Karpas-422 (cell line): Measurements from ENCODE around the gene NT5DC1. TPM values are rescaled to one million over a fixed set of nuclear protein-coding genes. Genes with fewer than 3 reads are reported as not detected.
"Not testable (repeated sequence)": the region's sequence is repeated elsewhere in the genome, so short reads cannot be mapped to it uniquely, and the experiment has no call there.

Experiments
- DNase-seq: peaks from one replicate; pipeline ENCODE4 v3.0.0-alpha.2; 2015
- H2AFZ ChIP-seq: fragments of 200-600 bp; sonication (generic); 2 replicates; pipeline ENCODE4 v1.6.1; 2014; ENCODE audit warnings: antibody characterized with exemption, low read length, mixed read lengths
- H3K27ac ChIP-seq: fragments of 200-600 bp; sonication (generic); 2 replicates; pipeline ENCODE4 v1.5.1; 2014; ENCODE audit warnings: mild to moderate bottlenecking, low read length, moderate library complexity
- H3K27me3 ChIP-seq: fragments of 200-600 bp; sonication (generic); 2 replicates; pipeline ENCODE4 v1.6.1; 2014; ENCODE audit warnings: low read length, mixed read lengths
- H3K36me3 ChIP-seq: fragments of 200-600 bp; sonication (generic); 2 replicates; pipeline ENCODE4 v1.6.1; 2014; ENCODE audit warnings: low read length, mixed read lengths; ENCODE audit not compliant: insufficient read depth
- H3K4me1 ChIP-seq: fragments of 200-600 bp; sonication (generic); 2 replicates; pipeline ENCODE4 v1.6.1; 2014; ENCODE audit warnings: mild to moderate bottlenecking, low read length, mixed read lengths
- H3K4me2 ChIP-seq: fragments of 200-600 bp; sonication (generic); 2 replicates; pipeline ENCODE4 v1.6.1; 2014; ENCODE audit warnings: low read length, low read depth, mild to moderate bottlenecking; ENCODE audit not compliant: poor library complexity, severe bottlenecking
- H3K4me3 ChIP-seq: fragments of 200-600 bp; sonication (generic); 2 replicates; pipeline ENCODE4 v1.5.1; 2014; ENCODE audit warnings: mild to moderate bottlenecking, antibody characterized with exemption, low read length, mixed read lengths
- H3K79me2 ChIP-seq: fragments of 200-600 bp; sonication (generic); 2 replicates; pipeline ENCODE4 v1.6.1; 2014; ENCODE audit warnings: mild to moderate bottlenecking, low read length, mixed read lengths
- H3K9ac ChIP-seq: fragments of 200-600 bp; sonication (generic); 2 replicates; pipeline ENCODE4 v1.6.0; 2014; ENCODE audit warnings: low read length
- H3K9me2 ChIP-seq: fragments of 200-600 bp; sonication (generic), shearing (Covaris generic); replicated peaks from 2 replicates; pipeline ENCODE4 v1.6.0; 2014; ENCODE audit warnings: mild to moderate bottlenecking, low read length, moderate library complexity; ENCODE audit not compliant: insufficient read depth
- H3K9me3 ChIP-seq: fragments of 300-700, 200-600 bp; sonication (generic); 2 replicates; pipeline ENCODE4 v1.6.1; 2014; ENCODE audit warnings: low read length, mixed read lengths
- H4K20me1 ChIP-seq: fragments of 200-600 bp; sonication (generic); 2 replicates; pipeline ENCODE4 v1.6.1; 2014; ENCODE audit warnings: mild to moderate bottlenecking, antibody characterized with exemption, low read length, low read depth; ENCODE audit not compliant: insufficient read depth
- total RNA-seq: library from RNA; depleted of rRNA; stranded (reverse); fragments of >200 nt; shearing (Covaris generic); gene quantifications from 2 replicates; pipeline ENCODE4 v1.2.3, GENCODE V29; 2014; ENCODE audit warnings: low replicate concordance

NT5DC1 gene
- total RNA-seq, 1 experiment from 2014 or later, result 3.0 TPM

DNA sequence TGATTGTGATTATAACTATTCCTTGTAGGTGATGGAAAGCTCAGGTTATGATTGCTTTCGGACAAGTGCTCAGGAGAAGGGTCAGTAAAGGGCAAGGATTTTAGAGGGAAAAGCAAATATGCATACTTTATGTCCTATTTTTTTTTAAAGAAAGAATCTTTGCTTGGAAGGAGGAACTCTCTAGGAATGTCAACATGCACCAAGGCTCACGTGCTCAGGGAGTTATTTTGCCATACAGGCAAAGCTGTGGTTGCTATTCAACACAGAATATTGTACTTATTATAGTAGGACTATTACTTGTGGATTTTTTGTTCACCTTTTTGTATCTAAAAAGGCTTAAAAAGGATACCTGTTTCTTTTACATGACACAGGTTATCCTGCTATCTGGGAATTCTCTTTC is 182.0 kb downstream of the NT5DC1 start:
- Histone ChIP-seq H3K9ac (no peak overlapping the region), H3K27ac (no peak overlapping the region), H4K20me1 (peaks cover 16% of the 10 kb centered on the region), H3K9me2 (no peaks in the 10 kb centered on the region), H3K36me3 (0 out of 2 replicates have a peak, but pooled peaks cover 8% of the 10 kb centered on the region), H2AFZ (peak overlapping the region; percentile 44; the same call in 1 of the 2 replicates), H3K9me3 (no peaks in the 10 kb centered on the region), H3K27me3 (no peaks in the 10 kb centered on the region), H3K4me3 (peak overlapping the region; percentile 16; the same call in 1 of the 2 replicates), H3K4me1 (peaks cover 45% of the 10 kb centered on the region), H3K4me2 (peak overlapping the region; percentile 45), H3K79me2 (peaks cover 27% of the 10 kb centered on the region)
- DNase-seq, result no peak

DNA sequence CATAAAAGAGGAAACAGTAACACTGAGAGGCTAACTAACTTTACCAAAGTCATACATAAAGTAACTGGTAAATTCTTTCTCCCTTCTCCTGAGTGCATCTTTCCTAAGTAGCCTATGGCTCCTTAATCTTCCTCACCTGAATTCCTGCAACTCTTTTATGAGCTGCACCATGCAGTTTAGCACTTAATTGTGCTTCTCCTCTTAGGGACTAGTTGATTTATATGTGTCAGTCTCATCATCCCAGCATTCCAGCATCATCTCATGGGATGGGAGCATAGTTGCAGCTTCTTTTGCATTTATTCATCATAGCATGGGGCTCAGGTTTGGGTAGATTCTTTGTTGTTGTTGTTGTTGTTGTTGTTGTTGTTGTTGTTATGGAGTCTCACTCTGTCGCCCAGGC is 182.5 kb downstream of the NT5DC1 start:
- Histone ChIP-seq H3K9ac (no peak overlapping the region), H3K4me2 (peak overlapping the region; percentile 45), H3K79me2 (peaks cover 22% of the 10 kb centered on the region), H3K9me2 (no peaks in the 10 kb centered on the region), H3K4me1 (peaks cover 40% of the 10 kb centered on the region), H3K27me3 (no peaks in the 10 kb centered on the region), H3K36me3 (0 out of 2 replicates have a peak, but pooled peaks cover 3% of the 10 kb centered on the region), H3K9me3 (no peaks in the 10 kb centered on the region), H3K4me3 (peak overlapping the region; percentile 16; the same call in 1 of the 2 replicates), H4K20me1 (peaks cover 11% of the 10 kb centered on the region), H3K27ac (no peak overlapping the region), H2AFZ (peak overlapping the region; percentile 44; the same call in 1 of the 2 replicates)
- DNase-seq, result no peak

DNA sequence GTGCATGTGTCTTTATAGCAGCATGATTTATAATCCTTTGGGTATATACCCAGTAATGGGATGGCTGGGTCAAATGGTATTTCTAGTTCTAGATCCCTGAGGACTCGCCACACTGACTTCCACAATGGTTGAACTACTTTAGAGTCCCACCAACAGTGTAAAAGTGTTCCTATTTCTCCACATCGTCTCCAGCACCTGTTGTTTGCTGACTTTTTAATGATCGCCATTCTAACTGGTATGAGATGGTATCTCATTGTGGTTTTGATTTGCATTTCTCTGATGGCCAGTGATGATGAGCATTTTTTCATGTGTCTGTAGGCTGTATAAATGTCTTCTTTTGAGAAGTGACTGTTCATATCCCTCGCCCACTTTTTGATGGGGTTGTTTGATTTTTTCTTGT is 184.3 kb downstream of the NT5DC1 start:
- H3K4me2 ChIP-seq, H3K9me3 ChIP-seq, H3K9ac ChIP-seq, H3K4me3 ChIP-seq, H3K9me2 ChIP-seq, H3K27ac ChIP-seq, H3K36me3 ChIP-seq, H3K79me2 ChIP-seq, H4K20me1 ChIP-seq, H3K27me3 ChIP-seq, H2AFZ ChIP-seq, DNase-seq: not testable (repeated sequence)
- peaks cover 34% of the 10 kb centered on the region for H3K4me1 ChIP-seq

DNA sequence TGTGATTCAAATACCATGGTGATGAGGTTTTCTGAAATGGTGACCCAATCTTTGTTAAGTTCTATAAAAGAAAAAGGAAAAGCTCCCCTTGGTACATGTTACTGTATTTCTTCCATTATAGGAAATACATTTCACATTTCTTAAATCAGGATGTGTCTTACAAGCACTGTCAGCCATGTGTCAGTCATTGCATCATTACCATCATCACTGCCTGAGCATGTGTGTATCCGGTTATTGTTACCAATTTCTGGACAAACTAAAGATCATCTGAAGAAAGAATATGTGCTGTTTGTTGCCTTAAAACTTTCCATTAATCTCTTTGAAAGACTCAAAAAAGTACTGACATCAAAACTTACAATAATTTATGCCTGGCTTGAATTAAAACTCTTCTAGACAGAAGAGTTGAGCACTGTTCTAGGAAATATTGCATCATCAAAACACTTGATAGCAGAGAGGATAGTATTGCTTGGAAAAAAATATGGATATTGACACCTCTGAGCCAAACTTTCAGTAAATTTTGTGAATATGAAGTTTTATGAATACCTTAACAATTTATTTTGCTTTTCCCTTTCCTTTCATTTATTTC is 186.2 kb downstream of the NT5DC1 start:
- DNase-seq, result no peak
- H3K9me2 ChIP-seq, result no peaks in the 10 kb centered on the region
- no peaks in the 10 kb centered on the region for H4K20me1 ChIP-seq
- no peak overlapping the region for H3K27ac ChIP-seq
- no peak overlapping the region for H3K4me2 ChIP-seq
- H3K36me3 ChIP-seq, result no peaks in the 10 kb centered on the region
- no peak overlapping the region for H2AFZ ChIP-seq
- H3K9me3 ChIP-seq, result no peaks in the 10 kb centered on the region
- H3K9ac ChIP-seq, result no peak overlapping the region
- no peaks in the 10 kb centered on the region for H3K27me3 ChIP-seq
- no peak overlapping the region for H3K4me3 ChIP-seq
- no peaks in the 10 kb centered on the region for H3K79me2 ChIP-seq
- H3K4me1 ChIP-seq, result peaks cover 16% of the 10 kb centered on the region

- Histone ChIP-seq H3K4me1 (peaks cover 7% of the 10 kb centered on the region), H3K4me3 (no peak overlapping the region), H3K27ac (no peak overlapping the region), H3K9me2 (no peaks in the 10 kb centered on the region), H2AFZ (no peak overlapping the region), H3K36me3 (no peaks in the 10 kb centered on the region), H3K27me3 (no peaks in the 10 kb centered on the region), H3K9ac (no peak overlapping the region), H3K4me2 (no peak overlapping the region), H4K20me1 (no peaks in the 10 kb centered on the region), H3K79me2 (no peaks in the 10 kb centered on the region), H3K9me3 (no peaks in the 10 kb centered on the region)
- DNase-seq, result peak; percentile 74
Measured at GRCh38 chr6:116287689-116288282, 187.1 kb downstream of the NT5DC1 start.

- H4K20me1 ChIP-seq, result no peaks in the 10 kb centered on the region
- H3K9me2 ChIP-seq, result no peaks in the 10 kb centered on the region
- no peak overlapping the region for H3K27ac ChIP-seq
- H2AFZ ChIP-seq, result no peak overlapping the region
- H3K4me3 ChIP-seq, result no peak overlapping the region
- H3K9ac ChIP-seq, result no peak overlapping the region
- DNase-seq, result no peak
- no peaks in the 10 kb centered on the region for H3K36me3 ChIP-seq
- H3K4me1 ChIP-seq, result no peaks in the 10 kb centered on the region
- H3K79me2 ChIP-seq, result no peaks in the 10 kb centered on the region
- H3K9me3 ChIP-seq, result no peaks in the 10 kb centered on the region
- no peaks in the 10 kb centered on the region for H3K27me3 ChIP-seq
- H3K4me2 ChIP-seq, result no peak overlapping the region
Measured at GRCh38 chr6:116289876-116290275, 189.2 kb downstream of the NT5DC1 start.

GRCh38 chr6:116290799-116291198 is 190.1 kb downstream of the NT5DC1 start:
- H3K9me3 ChIP-seq, result no peaks in the 10 kb centered on the region
- no peak overlapping the region for H3K4me2 ChIP-seq
- H3K79me2 ChIP-seq, result no peaks in the 10 kb centered on the region
- H3K36me3 ChIP-seq, result no peaks in the 10 kb centered on the region
- no peak overlapping the region for H3K4me3 ChIP-seq
- no peaks in the 10 kb centered on the region for H3K9me2 ChIP-seq
- H3K27ac ChIP-seq, result no peak overlapping the region
- no peak for DNase-seq
- no peak overlapping the region for H2AFZ ChIP-seq
- H3K27me3 ChIP-seq, result no peaks in the 10 kb centered on the region
- no peaks in the 10 kb centered on the region for H3K4me1 ChIP-seq
- H3K9ac ChIP-seq, result no peak overlapping the region
- no peaks in the 10 kb centered on the region for H4K20me1 ChIP-seq

DNA sequence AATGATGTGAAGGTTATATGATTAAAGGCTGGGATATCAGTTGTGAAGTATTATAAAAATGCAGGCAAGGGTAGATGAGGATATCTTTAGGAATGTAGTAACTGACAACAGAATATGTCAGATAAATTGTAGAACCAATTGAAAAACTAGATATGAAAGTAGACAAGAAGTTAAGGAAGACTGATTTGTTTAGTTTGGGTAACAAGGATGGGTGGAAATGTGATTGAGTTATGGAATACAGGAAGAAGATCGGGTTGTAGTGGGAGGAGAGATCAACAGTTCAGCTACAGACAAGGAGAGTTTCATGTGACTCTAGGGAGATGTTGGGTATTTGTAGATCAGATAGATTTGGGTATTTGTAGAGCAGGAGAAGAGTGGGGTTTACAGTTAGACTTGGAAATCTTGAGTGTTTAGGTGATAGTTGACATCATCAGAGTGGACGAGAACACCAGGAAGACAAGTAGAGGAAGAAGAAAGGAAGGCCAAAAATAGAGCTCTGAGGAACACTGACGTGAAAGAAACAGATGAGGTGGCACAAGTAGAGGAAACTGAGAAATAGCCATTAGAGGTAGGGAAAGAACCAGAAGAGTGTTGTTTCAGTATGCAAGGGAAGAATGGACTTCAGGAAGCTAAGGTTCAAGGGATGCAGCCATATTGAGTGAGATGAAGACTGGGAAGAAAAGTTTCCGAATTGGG is 191.2 kb downstream of the NT5DC1 start:
- H3K79me2 ChIP-seq, result no peaks in the 10 kb centered on the region
- H3K9me3 ChIP-seq, result no peaks in the 10 kb centered on the region
- H3K27ac ChIP-seq, result no peak overlapping the region
- H3K36me3 ChIP-seq, result no peaks in the 10 kb centered on the region
- H3K4me2 ChIP-seq, result no peak overlapping the region
- no peaks in the 10 kb centered on the region; the same call in 1 of the 2 replicates for H4K20me1 ChIP-seq
- no peaks in the 10 kb centered on the region for H3K27me3 ChIP-seq
- H3K4me1 ChIP-seq, result no peaks in the 10 kb centered on the region
- H2AFZ ChIP-seq, result no peak overlapping the region
- no peaks in the 10 kb centered on the region for H3K9me2 ChIP-seq
- peak; percentile 16 for DNase-seq
- no peak overlapping the region for H3K4me3 ChIP-seq
- H3K9ac ChIP-seq, result no peak overlapping the region
